ENCODE results near the gene FHOD3.

DNA sequence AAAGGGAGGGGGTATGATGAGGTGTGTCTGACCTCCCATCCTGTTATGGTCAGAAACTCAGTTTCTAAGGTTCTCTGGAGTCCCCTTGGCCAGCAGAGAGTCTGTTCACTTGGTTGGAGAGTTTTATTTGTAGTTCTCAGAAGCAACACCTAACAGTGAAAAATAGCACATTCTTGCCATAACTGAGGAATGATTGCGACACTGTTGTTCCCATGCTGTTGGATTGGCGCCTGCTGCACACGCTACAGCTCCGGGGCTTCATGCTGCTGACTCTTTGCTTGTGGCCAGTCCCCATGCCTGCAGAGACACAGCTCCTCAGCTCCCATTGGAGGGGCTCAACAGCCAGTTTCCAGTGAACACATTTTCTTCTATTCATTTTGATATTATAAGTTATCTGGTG is 489.2 kb downstream of the FHOD3 start:
- TF ChIP-seq, protein P1, sequence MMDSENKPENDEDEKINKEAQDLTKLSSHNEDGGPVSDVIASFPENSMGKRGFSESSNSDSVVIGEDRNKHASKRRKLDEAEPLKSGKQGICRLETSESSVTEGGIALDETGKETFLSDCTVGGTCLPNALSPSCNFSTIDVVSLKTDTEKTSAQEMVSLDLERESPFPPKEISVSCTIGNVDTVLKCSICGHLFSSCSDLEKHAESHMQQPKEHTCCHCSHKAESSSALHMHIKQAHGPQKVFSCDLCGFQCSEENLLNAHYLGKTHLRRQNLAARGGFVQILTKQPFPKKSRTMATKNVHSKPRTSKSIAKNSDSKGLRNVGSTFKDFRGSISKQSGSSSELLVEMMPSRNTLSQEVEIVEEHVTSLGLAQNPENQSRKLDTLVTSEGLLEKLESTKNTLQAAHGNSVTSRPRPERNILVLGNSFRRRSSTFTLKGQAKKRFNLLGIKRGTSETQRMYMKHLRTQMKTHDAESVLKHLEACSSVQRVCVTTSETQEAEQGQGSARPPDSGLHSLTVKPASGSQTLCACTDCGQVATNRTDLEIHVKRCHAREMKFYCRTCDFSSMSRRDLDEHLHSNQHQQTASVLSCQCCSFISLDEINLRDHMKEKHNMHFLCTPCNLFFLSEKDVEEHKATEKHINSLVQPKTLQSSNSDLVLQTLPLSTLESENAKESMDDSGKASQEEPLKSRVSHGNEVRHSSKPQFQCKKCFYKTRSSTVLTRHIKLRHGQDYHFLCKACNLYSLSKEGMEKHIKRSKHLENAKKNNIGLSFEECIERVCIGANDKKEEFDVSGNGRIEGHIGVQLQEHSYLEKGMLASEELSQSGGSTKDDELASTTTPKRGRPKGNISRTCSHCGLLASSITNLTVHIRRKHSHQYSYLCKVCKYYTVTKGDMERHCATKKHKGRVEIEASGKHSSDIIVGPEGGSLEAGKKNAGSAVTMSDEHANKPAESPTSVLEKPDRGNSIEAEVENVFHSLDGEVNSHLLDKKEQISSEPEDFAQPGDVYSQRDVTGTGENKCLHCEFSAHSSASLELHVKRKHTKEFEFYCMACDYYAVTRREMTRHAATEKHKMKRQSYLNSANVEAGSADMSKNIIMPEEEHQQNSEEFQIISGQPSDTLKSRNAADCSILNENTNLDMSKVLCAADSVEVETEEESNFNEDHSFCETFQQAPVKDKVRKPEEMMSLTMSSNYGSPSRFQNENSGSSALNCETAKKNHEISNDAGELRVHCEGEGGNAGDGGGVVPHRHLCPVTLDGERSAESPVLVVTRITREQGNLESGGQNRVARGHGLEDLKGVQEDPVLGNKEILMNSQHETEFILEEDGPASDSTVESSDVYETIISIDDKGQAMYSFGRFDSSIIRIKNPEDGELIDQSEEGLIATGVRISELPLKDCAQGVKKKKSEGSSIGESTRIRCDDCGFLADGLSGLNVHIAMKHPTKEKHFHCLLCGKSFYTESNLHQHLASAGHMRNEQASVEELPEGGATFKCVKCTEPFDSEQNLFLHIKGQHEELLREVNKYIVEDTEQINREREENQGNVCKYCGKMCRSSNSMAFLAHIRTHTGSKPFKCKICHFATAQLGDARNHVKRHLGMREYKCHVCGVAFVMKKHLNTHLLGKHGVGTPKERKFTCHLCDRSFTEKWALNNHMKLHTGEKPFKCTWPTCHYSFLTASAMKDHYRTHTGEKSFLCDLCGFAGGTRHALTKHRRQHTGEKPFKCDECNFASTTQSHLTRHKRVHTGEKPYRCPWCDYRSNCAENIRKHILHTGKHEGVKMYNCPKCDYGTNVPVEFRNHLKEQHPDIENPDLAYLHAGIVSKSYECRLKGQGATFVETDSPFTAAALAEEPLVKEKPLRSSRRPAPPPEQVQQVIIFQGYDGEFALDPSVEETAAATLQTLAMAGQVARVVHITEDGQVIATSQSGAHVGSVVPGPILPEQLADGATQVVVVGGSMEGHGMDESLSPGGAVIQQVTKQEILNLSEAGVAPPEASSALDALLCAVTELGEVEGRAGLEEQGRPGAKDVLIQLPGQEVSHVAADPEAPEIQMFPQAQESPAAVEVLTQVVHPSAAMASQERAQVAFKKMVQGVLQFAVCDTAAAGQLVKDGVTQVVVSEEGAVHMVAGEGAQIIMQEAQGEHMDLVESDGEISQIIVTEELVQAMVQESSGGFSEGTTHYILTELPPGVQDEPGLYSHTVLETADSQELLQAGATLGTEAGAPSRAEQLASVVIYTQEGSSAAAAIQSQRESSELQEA (IDR thresholded peaks at IDR 0.05; ENCODE audit: low read depth), result no peak
- TF ChIP-seq HMGN3 (IDR thresholded peaks at IDR 0.05; ENCODE audit: borderline replicate concordance, extremely low read depth, insufficient read length, low read depth, low read length), result no peak

All from K562 (cell line).